IMR-90 (cell line): Measurements from ENCODE around the gene ARID4B. TPM values are rescaled to one million over a fixed set of nuclear protein-coding genes. Genes with fewer than 3 reads are reported as not detected.

Experiments used
- ATAC-seq: fragments of 200-7000 bp; cut with Tn5 transposase; 2 replicates; pipeline ENCODE4 v1.9.1; 2020; ENCODE audit warnings: low read depth, mild to moderate bottlenecking, moderate library complexity
- BruUV-seq: library from RNA; stranded (reverse); fragments of 400-500 nt; replicated peaks from 2 replicates; lab custom pipeline; 2021; lab: Mats Ljungman, UMichigan
- CTCF ChIA-PET: fragments of 300-600 bp; formaldehyde crosslinking; extraction: SDS; loops from one replicate; lab custom pipeline; 2021; ENCODE audit warnings: antibody characterized with exemption; lab: Yijun Ruan, JAX
- POLR2A ChIA-PET: fragments of 300-600 bp; sonication (Branson Sonifier 250); formaldehyde crosslinking; loops from one replicate; lab custom pipeline; 2022; ENCODE audit warnings: antibody characterized with exemption; ENCODE audit not compliant: unreplicated experiment; lab: Charles Lee
- DNase-seq: peaks from one replicate; pipeline ENCODE4 v3.0.0; 2013
- H2AFZ ChIP-seq: replicated peaks from 2 replicates; pipeline ENCODE3; 2013; ENCODE audit warnings: low read length, mild to moderate bottlenecking; ENCODE audit not compliant: poor library complexity
- H2AK5ac ChIP-seq: 2 replicates; pipeline ENCODE4 v1.6.1; 2013; ENCODE audit warnings: low read depth, low read length, inconsistent platforms
- H2AK9ac ChIP-seq: replicated peaks from 2 replicates; pipeline ENCODE3; 2013; ENCODE audit warnings: mild to moderate bottlenecking, low read depth, low read length, moderate library complexity; ENCODE audit not compliant: poor library complexity
- H2BK120ac ChIP-seq: 2 replicates; pipeline ENCODE4 v1.6.1; 2013; ENCODE audit warnings: low read depth, low read length, inconsistent platforms
- H2BK15ac ChIP-seq: 3 replicates; pipeline ENCODE4 v1.6.1; 2013; ENCODE audit warnings: low read depth, low read length, inconsistent platforms
- H2BK20ac ChIP-seq: 2 replicates; pipeline ENCODE4 v1.6.1; 2013; ENCODE audit warnings: low read depth, mild to moderate bottlenecking, inconsistent platforms, low read length, moderate library complexity
- H2BK5ac ChIP-seq: 2 replicates; pipeline ENCODE4 v1.6.1; 2013; ENCODE audit warnings: mild to moderate bottlenecking, low read depth, low read length, inconsistent platforms; ENCODE audit not compliant: poor library complexity, severe bottlenecking
- H3K14ac ChIP-seq: replicated peaks from 2 replicates; pipeline ENCODE4 v1.6.1; 2013; ENCODE audit warnings: low read depth, low read length, inconsistent platforms
- H3K18ac ChIP-seq: 2 replicates; pipeline ENCODE4 v1.6.1; 2013; ENCODE audit warnings: low read depth, low read length, control low read depth
- H3K23ac ChIP-seq: 2 replicates; pipeline ENCODE4 v1.6.1; 2013; ENCODE audit warnings: low read depth, low read length, inconsistent platforms
- H3K27ac ChIP-seq: 2 replicates; pipeline ENCODE4 v1.5.1; 2013; ENCODE audit warnings: mild to moderate bottlenecking, control low read depth, low read length; ENCODE audit not compliant: insufficient read depth
- H3K27me3 ChIP-seq: 2 replicates; pipeline ENCODE4 v1.6.1; 2013; ENCODE audit warnings: low read length; ENCODE audit not compliant: control insufficient read depth, insufficient read depth
- H3K36me3 ChIP-seq: 2 replicates; pipeline ENCODE4 v1.6.1; 2013; ENCODE audit warnings: low read length, mixed read lengths; ENCODE audit not compliant: control insufficient read depth, insufficient read depth
- H3K4ac ChIP-seq: 2 replicates; pipeline ENCODE4 v1.6.1; 2013; ENCODE audit warnings: low read depth, low read length, inconsistent platforms
- H3K4me1 ChIP-seq: 2 replicates; pipeline ENCODE4 v1.6.1; 2013; ENCODE audit warnings: low read length, mixed read lengths; ENCODE audit not compliant: control insufficient read depth, insufficient read depth
- H3K4me2 ChIP-seq: 2 replicates; pipeline ENCODE4 v1.6.1; 2013; ENCODE audit warnings: low read depth, mild to moderate bottlenecking, control low read depth, low read length, moderate library complexity
- H3K4me3 ChIP-seq: 2 replicates; pipeline ENCODE4 v1.5.1; 2013; ENCODE audit warnings: low read depth, mild to moderate bottlenecking, control low read depth, low read length, moderate library complexity; ENCODE audit not compliant: insufficient read depth
- H3K56ac ChIP-seq: 2 replicates; pipeline ENCODE4 v1.6.1; 2013; ENCODE audit warnings: low read length, inconsistent platforms; ENCODE audit not compliant: insufficient read depth; ENCODE audit errors: extremely low read depth
- H3K79me1 ChIP-seq, 2 experiments: 2 replicates each; pipeline ENCODE4 v1.6.1; 2013; ENCODE audit warnings: low read length in 2 of 2, inconsistent platforms in 1 of 2, low read depth in 1 of 2
- H3K9ac ChIP-seq: 2 replicates; pipeline ENCODE4 v1.6.1; 2013; ENCODE audit warnings: low read depth, low read length, control low read depth
- H3K9me1 ChIP-seq: 2 replicates; pipeline ENCODE4 v1.6.1; 2013; ENCODE audit warnings: low read length, inconsistent platforms; ENCODE audit not compliant: insufficient read depth
- H3K9me3 ChIP-seq: 2 replicates; pipeline ENCODE4 v1.6.1; 2013; ENCODE audit warnings: low read length; ENCODE audit not compliant: control insufficient read depth, insufficient read depth
- H4K20me1 ChIP-seq: 2 replicates; pipeline ENCODE4 v1.6.1; 2013; ENCODE audit warnings: low read length, inconsistent platforms; ENCODE audit not compliant: insufficient read depth
- H4K5ac ChIP-seq: 2 replicates; pipeline ENCODE4 v1.6.1; 2013; ENCODE audit warnings: mild to moderate bottlenecking, low read depth, low read length, control low read depth
- H4K8ac ChIP-seq, 2 experiments: 2 replicates each; pipeline ENCODE4 v1.6.1; 2013; ENCODE audit warnings: low read depth in 2 of 2, low read length in 2 of 2, control low read depth in 1 of 2, inconsistent platforms in 1 of 2
- H4K91ac ChIP-seq: 2 replicates; pipeline ENCODE4 v1.6.1; 2013; ENCODE audit warnings: low read depth, low read length, inconsistent platforms; ENCODE audit not compliant: insufficient read depth
- BHLHE40 ChIP-seq: fragments of 150-350 bp; IDR thresholded peaks from 2 replicates; pipeline ENCODE4 v1.6.1; 2016; ENCODE audit warnings: mild to moderate bottlenecking, low read depth, low read length
- CEBPB ChIP-seq: IDR thresholded peaks from 2 replicates; pipeline ENCODE4 v1.6.1; 2012; ENCODE audit warnings: low read depth, low read length, improper control_type of control experiment
- CHD1 ChIP-seq: IDR thresholded peaks from 2 replicates; pipeline ENCODE4 v1.6.1; 2012; ENCODE audit warnings: low read depth, low read length, improper control_type of control experiment
- ELK1 ChIP-seq: fragments of 150-350 bp; IDR thresholded peaks from 2 replicates; pipeline ENCODE4 v1.6.1; 2016; ENCODE audit warnings: low read depth, mild to moderate bottlenecking, low read length, moderate library complexity, borderline replicate concordance
- FOS ChIP-seq: fragments of 150-350 bp; IDR thresholded peaks from 2 replicates; pipeline ENCODE4 v1.6.1; 2016; ENCODE audit warnings: low read depth, low read length
- MAZ ChIP-seq: IDR thresholded peaks from 2 replicates; pipeline ENCODE4 v1.6.1; 2012; ENCODE audit warnings: low read depth, mild to moderate bottlenecking, low read length, improper control_type of control experiment, moderate library complexity, borderline replicate concordance
- MXI1 ChIP-seq: IDR thresholded peaks from 2 replicates; pipeline ENCODE4 v1.6.1; 2012; ENCODE audit warnings: low read depth, mild to moderate bottlenecking, low read length, moderate library complexity, borderline replicate concordance
- NFE2L2 ChIP-seq: fragments of 150-350 bp; IDR thresholded peaks from 2 replicates; pipeline ENCODE4 v1.6.1; 2016; ENCODE audit warnings: low read depth, mild to moderate bottlenecking, low read length
- POLR2A ChIP-seq: IDR thresholded peaks from 2 replicates; pipeline ENCODE4 v1.6.1; 2012; ENCODE audit warnings: mild to moderate bottlenecking, low read depth, low read length
- RFX5 ChIP-seq: IDR thresholded peaks from 2 replicates; pipeline ENCODE4 v1.8.0; 2012; ENCODE audit warnings: low read depth, mild to moderate bottlenecking, low read length, moderate library complexity
- SMC3 ChIP-seq: fragments of 150-350 bp; IDR thresholded peaks from 2 replicates; pipeline ENCODE4 v1.6.1; 2016; ENCODE audit warnings: low read depth, mild to moderate bottlenecking, antibody characterized with exemption, low read length, moderate library complexity
- WGBS, 2 experiments: methylation state at CpG; one replicate each; pipeline versions ENCODE4 v1.1.5 to v1.1.7; 2013; ENCODE audit warnings: missing lambda C conversion rate in 2 of 2; ENCODE audit not compliant: insufficient read length in 1 of 2; ENCODE audit errors: extremely low coverage in 2 of 2; 5-methylcytosine and 5-hydroxymethylcytosine counted together
- dilution Hi-C: fragments of 300-500 bp; cut with HindIII; formaldehyde crosslinking; loops from one replicate; pipeline ENCODE4 v1.14.3; 2018; ENCODE audit warnings: low sequenced_read_pairs; ENCODE audit not compliant: unreplicated experiment
- in situ Hi-C: fragments of 300-500 bp; cut with MboI; formaldehyde crosslinking; loops from 3 replicates; pipeline ENCODE4 v1.14.3; 2019; ENCODE audit warnings: low sequenced_read_pairs, inconsistent platforms, mixed read lengths
- intact Hi-C: fragments of 100-400 bp; cut with micrococcal nuclease; formaldehyde crosslinking; loops from 2 replicates; pipeline ENCODE4 v1.10.0; 2022
- polyA plus RNA-seq, 3 experiments: library from polyadenylated mRNA; depleted of rRNA; stranded (reverse); fragments of >200 nt; gene quantifications; 2 replicates each; pipeline ENCODE4 v1.2.3, GENCODE V29; 2012; ENCODE audit warnings: low replicate concordance in 1 of 3
- total RNA-seq: library from RNA; depleted of rRNA; stranded (reverse); fragments of >200 nt; gene quantifications from 2 replicates; pipeline ENCODE4 v1.2.3, GENCODE V29; 2012
- TF ChIP-seq, protein P1 (sequence below): fragments of 150-350 bp; IDR thresholded peaks from 2 replicates; pipeline ENCODE4 v1.6.1; 2017; ENCODE audit warnings: mild to moderate bottlenecking, antibody characterized with exemption, low read length, low read depth
- TF ChIP-seq, protein P2 (sequence below): conservative IDR thresholded peaks from 2 replicates; pipeline ENCODE4 v1.5.1; 2012; ENCODE audit warnings: mild to moderate bottlenecking, low read depth, low read length, improper control_type of control experiment

Gene ARID4B
- total and polyA plus RNA-seq, 2 of the 4 experiments (the other 2 are of a cell fraction), result 8.5 to 16.0 TPM

DNA sequence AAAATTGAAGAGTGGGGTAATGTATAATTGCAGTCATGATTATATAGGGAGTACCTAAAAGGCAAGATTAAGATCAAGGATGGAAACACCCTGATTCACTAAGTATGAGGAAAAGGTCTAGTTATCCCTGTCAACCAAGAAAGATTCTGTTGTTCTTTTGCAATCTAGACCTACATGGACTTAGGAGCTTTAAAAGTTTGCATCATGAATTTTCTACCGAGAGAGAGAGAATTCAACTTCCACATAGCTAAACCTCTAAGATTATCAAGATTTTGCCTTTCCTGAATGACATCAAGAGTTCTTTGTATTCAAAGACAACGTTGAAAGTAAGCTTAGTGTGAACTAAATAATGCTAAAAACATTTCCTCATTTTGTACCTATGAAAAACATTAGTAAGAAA lies 88.1 kb downstream of the ARID4B start:
- H2BK5ac ChIP-seq, result no peak overlapping the region
- no peak overlapping the region for H3K14ac ChIP-seq

More for the DNA sequence above, 88.1 kb downstream of the ARID4B start:
- no peaks in the 10 kb centered on the region; the same call in 1 of the 2 replicates for H4K20me1 ChIP-seq
- intact Hi-C loops, result no loop called here
- no peak overlapping the region for H2AK9ac ChIP-seq
- no peak overlapping the region for H3K4me2 ChIP-seq
- H3K9ac ChIP-seq, result no peak overlapping the region
- no peak overlapping the region for H3K4me3 ChIP-seq
- H2BK15ac ChIP-seq, result no peak overlapping the region
- no peak overlapping the region for H4K8ac ChIP-seq
- no peak overlapping the region for H3K56ac ChIP-seq
- no peak overlapping the region for H2BK120ac ChIP-seq
- ChIA-PET POLR2A (no interaction called here), CTCF (interaction anchor here (0.6 to 1.5 kb wide), 3 partner anchors 10 to 269 kb away, joined by 3 read pairs; no protein-coding TSS in a partner anchor)
- TF ChIP-seq, protein P1, sequence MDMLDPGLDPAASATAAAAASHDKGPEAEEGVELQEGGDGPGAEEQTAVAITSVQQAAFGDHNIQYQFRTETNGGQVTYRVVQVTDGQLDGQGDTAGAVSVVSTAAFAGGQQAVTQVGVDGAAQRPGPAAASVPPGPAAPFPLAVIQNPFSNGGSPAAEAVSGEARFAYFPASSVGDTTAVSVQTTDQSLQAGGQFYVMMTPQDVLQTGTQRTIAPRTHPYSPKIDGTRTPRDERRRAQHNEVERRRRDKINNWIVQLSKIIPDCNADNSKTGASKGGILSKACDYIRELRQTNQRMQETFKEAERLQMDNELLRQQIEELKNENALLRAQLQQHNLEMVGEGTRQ, result no peak
- TF ChIP-seq BHLHE40, result no peak
- no peak for TF ChIP-seq SMC3
- TF ChIP-seq NFE2L2, result no peak
- TF ChIP-seq CHD1, result no peak
- TF ChIP-seq, protein P2, sequence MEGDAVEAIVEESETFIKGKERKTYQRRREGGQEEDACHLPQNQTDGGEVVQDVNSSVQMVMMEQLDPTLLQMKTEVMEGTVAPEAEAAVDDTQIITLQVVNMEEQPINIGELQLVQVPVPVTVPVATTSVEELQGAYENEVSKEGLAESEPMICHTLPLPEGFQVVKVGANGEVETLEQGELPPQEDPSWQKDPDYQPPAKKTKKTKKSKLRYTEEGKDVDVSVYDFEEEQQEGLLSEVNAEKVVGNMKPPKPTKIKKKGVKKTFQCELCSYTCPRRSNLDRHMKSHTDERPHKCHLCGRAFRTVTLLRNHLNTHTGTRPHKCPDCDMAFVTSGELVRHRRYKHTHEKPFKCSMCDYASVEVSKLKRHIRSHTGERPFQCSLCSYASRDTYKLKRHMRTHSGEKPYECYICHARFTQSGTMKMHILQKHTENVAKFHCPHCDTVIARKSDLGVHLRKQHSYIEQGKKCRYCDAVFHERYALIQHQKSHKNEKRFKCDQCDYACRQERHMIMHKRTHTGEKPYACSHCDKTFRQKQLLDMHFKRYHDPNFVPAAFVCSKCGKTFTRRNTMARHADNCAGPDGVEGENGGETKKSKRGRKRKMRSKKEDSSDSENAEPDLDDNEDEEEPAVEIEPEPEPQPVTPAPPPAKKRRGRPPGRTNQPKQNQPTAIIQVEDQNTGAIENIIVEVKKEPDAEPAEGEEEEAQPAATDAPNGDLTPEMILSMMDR, result no peak
- TF ChIP-seq ELK1, result no peak
- no peak for TF ChIP-seq RFX5
- TF ChIP-seq MAZ, result no peak
- TF ChIP-seq CEBPB, result no peak
- no peak for TF ChIP-seq POLR2A
- no peak for TF ChIP-seq FOS
- no peak for TF ChIP-seq MXI1
- no peak overlapping the region for H2AK5ac ChIP-seq
- H4K5ac ChIP-seq, result no peak overlapping the region
- H3K36me3 ChIP-seq, result peaks cover 14% of the 10 kb centered on the region
- H4K91ac ChIP-seq, result no peak overlapping the region
- no peak overlapping the region for H2AFZ ChIP-seq
- no peaks in the 10 kb centered on the region for H3K9me1 ChIP-seq
- ATAC-seq (no peak), DNase-seq (no peak)
- no peaks in the 10 kb centered on the region for H3K27me3 ChIP-seq
- H3K23ac ChIP-seq, result no peak overlapping the region
- no peak overlapping the region for H3K4ac ChIP-seq
- H3K79me1 ChIP-seq, result peaks cover 3 to 10% of the 10 kb centered on the region in 2 experiments
- H2BK20ac ChIP-seq, result no peak overlapping the region
- in situ Hi-C loops, result no loop called here
- H3K27ac ChIP-seq, result no peak overlapping the region
- WGBS, 2 experiments, result no CpG with 5 or more reads among the region's 2 CpGs
- dilution Hi-C loops, result no loop called here
- no peak overlapping the region for H3K18ac ChIP-seq
- BruUV-seq, result no TSS peak
- peaks cover 2% of the 10 kb centered on the region; the same call in 1 of the 2 replicates for H3K4me1 ChIP-seq
- no peaks in the 10 kb centered on the region for H3K9me3 ChIP-seq
